Activated effector memory CD4-positive, alpha-beta T cell treated with Interleukin-2 at 50 U/mL for 16 hours (primary cell): ENCODE measurements around the gene TMEM125.
A peak's percentile ranks its signal among the peaks of the same experiment; 100 is the strongest.

Source experiments
- DNase-seq: peaks from one replicate; pipeline ENCODE4 v3.0.0-alpha.2; 2020

Gene TMEM125

GRCh38 chr1:43269627-43270375 lies at the start of gene TMEM125:
Gene TMEM125 (plus strand): TSS chr1:43269983. CDS start chr1:43272723, 2,740 bp downstream.
- no peak for DNase-seq

DNA sequence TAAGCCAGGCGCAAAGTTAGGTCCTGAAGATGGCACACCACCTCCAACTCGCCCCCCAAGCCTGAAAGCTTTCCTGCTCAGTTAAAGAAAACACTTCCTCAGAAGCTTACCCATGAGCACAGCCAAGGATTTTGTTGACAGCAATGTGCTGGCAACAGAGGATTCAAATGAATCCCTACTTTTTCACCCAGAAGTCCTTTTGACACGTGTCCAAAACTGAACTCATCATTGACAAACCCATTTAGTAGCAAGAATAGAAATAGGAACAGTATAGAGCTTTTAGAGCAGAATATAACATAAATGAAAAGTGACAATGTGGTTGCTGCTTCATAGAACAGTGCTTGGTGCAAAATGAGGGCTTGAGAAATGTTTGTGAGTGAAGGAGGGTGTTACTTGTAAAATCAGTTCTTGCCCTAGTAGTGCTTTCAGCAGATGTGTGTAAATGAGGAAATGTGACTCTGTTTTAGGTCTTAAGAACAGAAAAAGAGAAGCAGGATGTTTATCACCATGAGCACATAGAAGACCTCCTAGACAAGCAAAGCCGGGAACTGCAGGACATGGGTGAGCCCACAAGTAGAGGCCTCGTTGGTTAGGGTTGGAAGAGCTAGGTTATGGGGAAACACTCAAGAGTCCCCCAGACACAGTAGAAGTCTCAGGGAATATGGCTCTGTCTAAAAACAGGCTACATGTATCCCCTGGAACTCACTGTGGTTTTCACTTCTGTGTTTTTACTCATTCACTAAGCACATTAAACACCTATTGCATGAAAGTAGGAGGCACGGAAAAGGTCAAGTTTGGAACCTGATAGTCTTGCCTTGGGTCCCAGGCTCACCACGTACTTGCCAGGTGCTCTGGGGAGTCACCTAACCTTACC lies 48.6 kb upstream of the TMEM125 start:
- DNase-seq = no peak

GRCh38 chr1:43221797-43222196 lies 48.0 kb upstream of the TMEM125 start:
- DNase-seq = no peak

DNA sequence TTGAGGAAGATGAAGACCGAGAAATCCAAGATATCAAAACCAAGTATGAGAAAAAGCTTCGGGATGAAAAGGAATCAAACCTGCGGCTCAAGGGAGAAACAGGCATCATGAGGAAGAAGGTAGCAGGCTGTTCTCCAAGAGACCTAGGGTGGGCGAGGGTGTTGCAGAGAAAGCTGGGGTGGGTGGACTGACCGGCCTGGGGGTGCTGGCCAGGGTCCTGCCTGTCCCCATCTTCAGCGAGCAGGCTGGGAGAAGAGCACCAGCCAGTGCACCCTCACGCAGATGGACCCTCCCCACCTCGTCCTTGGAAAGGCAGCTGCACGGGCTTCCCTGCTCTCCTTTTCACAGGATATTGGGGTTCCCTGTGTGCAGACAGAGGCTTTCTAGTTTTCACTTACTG lies 46.9 kb upstream of the TMEM125 start:
- DNase-seq = no peak

DNA sequence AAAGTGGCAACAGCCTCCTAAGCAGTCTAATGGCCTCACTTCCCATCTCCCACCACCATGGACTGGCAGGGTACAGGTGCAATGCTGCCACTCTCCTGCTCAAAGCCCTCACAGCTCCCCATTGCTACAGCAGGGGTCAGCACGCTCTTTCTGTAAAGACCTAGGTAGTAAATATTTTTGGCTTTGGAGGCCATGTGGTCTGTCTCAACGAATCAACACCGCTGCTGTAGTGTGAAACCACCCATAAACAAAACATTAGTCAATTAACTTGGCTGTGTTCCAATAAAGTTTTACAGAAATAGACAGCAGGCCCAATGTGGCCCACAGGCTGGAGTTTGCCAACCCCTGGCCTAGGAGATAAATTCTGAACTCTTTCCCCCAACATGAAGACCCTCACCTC lies 44.6 kb upstream of the TMEM125 start:
- no peak for DNase-seq

- DNase-seq = peak; percentile 66
These were observed 42.5 kb upstream of the TMEM125 start for GRCh38 chr1:43227143-43227764.

GRCh38 chr1:43229826-43230780 lies 39.7 kb upstream of the TMEM125 start:
- DNase-seq = no peak

DNA sequence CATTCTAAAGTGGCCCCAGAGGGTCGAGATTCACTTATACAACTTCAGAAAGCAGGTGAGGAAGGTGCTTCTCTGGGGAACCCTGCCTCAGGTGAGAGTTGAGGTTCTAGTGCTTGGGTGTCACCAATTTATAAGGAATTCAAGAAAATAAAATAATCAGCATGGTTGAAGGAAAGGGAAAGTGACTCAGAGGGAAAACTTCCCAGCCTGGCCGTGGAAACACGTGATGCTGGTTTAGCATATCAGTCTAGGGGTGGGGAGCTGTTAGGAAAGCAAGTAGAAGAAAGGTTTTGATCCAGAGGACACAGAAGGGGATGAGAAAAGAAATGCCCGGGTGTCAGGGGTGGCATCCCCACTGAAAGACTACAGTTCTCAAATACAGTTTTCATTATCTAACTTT lies 37.7 kb upstream of the TMEM125 start:
- no peak for DNase-seq

DNA sequence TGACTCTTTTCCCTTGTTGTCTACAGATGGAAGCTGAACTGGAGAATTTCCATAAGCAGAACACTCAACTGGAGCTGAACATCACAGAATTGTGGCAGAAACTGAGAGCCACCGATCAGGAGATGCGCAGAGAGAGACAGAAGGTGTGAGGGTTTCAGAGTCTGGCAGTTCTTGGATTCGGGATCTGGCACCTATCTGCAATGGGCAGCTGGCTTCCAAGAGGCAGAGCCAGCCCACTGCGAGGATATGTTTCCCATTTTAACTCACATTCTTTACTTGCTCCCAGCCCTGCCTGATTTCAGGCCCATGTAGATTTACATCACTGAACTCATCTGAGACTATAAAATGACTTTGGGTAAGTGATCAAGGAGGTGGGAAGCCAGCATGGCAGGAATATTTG lies 37.3 kb upstream of the TMEM125 start:
- no peak for DNase-seq

- DNase-seq = no peak
These were observed 36.2 kb upstream of the TMEM125 start for GRCh38 chr1:43233631-43234030.

GRCh38 chr1:43234267-43234666 lies 35.5 kb upstream of the TMEM125 start:
- no peak for DNase-seq

DNA sequence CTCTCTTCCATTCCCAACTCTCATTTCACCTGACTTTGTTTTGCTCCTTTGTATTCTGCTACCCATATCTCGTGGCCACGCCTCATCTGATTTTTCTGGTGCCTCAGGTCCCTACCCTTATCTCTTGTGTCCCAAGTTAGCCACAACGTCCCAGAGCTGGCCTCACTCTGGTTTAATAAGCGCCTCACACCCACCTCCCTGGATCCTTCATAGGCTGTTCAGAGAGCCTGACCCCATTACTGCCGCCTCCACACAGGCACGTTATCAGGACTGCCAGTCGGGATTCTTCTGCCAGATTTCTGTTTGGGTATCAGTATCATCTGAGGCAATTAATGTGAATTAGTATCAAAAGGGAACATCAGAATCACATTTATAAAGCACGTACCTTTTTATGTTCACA lies 34.7 kb upstream of the TMEM125 start:
- no peak for DNase-seq

GRCh38 chr1:43235451-43236121 lies 34.2 kb upstream of the TMEM125 start:
- no peak for DNase-seq

DNA sequence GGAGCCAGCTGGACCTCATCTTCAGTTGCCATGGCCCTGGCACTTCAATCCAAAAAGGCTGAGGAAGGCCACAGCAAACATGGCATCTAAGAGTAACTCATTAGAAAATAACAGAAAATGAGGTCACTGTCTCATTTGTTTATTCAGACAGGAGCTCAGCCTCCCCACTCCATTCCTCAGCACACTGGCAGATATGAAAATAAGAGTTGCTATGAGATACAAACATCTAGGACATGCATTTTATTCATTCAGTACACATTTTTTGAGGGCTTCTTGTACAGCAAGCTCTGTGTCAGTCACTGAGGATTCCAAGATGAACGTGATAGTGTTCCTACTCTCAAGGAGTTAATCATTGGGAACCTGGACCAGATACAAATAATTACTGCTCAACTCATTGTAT lies 32.7 kb upstream of the TMEM125 start:
- DNase-seq = no peak

DNA sequence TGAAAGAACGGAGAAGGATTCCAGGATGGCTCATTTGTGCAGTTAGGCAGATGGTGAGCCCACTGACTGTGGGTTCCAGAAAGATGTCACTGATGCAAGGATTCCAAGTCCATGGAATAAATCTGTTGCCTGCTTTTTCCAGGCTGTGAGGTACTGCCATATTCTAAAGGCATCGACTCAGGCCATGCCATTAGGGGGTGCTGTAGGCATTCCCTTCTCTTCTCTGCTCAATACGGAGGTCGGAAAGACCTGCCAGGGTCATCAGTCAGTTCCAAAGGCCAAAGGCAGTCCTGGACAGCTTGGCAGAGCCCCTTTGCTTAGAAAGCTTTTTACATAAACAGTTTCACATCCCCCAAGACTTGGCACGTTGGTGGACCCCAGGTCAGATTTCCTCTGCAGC lies 31.7 kb upstream of the TMEM125 start:
- no peak for DNase-seq

DNA sequence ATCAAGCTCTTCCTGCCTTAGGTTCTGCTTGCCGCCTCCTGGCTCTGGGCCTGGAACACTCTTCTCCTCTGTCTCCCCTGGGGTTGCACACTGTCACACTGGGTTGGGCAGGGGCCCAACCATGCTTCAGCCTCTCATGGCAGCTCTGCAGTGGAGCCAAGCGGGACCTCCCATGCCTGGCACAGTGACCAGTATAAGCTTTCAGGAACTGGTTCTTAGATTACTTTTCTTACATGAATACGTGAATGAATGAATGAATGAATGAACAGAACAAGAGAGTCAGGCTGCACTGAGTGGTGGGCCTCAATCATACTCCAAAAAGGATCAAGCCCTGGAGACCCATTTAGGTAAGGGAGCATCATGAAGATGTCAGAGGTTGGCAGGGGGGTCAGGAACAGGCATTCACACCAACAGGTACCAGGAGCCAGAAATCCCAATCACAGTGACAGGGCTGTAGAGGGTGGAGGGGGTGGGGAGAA lies 30.8 kb upstream of the TMEM125 start:
- no peak for DNase-seq

- no peak for DNase-seq
These were observed 30.3 kb upstream of the TMEM125 start for GRCh38 chr1:43239484-43239883.

DNA sequence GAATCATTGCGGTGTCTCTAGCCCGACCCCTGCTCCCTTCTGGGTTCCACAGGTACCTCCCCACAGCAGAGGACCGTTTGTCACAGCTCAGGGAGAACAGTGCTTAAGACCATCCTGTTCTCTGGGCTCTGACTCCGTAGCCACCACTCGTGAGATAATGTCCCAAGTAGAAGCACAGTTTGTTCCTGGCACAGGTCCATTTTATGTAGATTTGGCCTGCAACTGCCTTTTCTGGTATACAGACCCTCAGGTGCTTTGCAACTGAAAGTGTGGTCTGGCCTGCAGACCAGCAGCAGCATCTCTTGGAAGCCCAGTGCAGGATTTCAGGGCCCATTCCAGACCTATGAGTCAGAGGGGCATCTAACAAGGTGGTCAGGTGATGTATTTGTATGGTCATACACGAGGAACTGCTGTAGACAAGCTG lies 28.4 kb upstream of the TMEM125 start:
- no peak for DNase-seq

DNA sequence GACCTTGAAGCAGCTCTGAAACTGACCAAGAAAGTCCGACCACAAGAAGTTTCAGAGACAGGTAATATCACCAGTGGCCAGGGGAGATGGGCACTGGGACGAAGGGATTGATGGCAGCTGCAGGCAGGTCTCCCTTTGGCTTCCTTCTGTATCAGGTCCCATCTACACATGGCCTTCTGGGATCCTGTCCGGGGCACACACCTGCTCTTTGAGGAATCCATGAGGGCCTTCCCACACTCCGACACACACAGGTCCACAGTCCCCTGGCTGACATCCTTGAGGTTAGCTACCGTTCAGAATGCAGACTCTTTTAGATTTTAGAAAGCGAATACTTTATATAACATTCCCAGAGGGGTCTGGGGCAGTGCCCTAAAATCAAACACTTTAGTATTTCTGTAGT lies 26.5 kb upstream of the TMEM125 start:
- DNase-seq = no peak

- DNase-seq = no peak
These were observed 23.1 kb upstream of the TMEM125 start for GRCh38 chr1:43246466-43247213.
